GM23248 (cell line): ENCODE data around the gene BICD1. TPM values are rescaled to one million over a fixed set of nuclear protein-coding genes. Genes with fewer than 3 reads are reported as not detected.

Source experiments
- DNase-seq: peaks from one replicate; pipeline ENCODE4 v3.0.0-alpha.2; 2015
- H2AFZ ChIP-seq: fragments of 200-600 bp; sonication (generic); 2 replicates; pipeline ENCODE4 v1.6.1; 2016; ENCODE audit warnings: antibody characterized with exemption
- H3F3A ChIP-seq: fragments of 200-600 bp; sonication (generic); 2 replicates; pipeline ENCODE4 v1.6.1; 2016; ENCODE audit warnings: mild to moderate bottlenecking, antibody characterized with exemption, mixed run types; ENCODE audit not compliant: insufficient read depth
- H3K27ac ChIP-seq: fragments of 200-600 bp; sonication (generic); 2 replicates; pipeline ENCODE4 v1.5.1; 2016; ENCODE audit warnings: mild to moderate bottlenecking
- H3K27me3 ChIP-seq: fragments of 200-600 bp; sonication (generic); replicated peaks from 2 replicates; pipeline ENCODE4 v1.6.1; 2016; ENCODE audit warnings: mild to moderate bottlenecking; ENCODE audit not compliant: insufficient read depth
- H3K36me3 ChIP-seq: fragments of 200-600 bp; sonication (generic); 2 replicates; pipeline ENCODE4 v1.6.1; 2016; ENCODE audit warnings: low read depth, mild to moderate bottlenecking
- H3K4me1 ChIP-seq: fragments of 200-600 bp; sonication (generic); 2 replicates; pipeline ENCODE4 v1.6.1; 2016; ENCODE audit warnings: mild to moderate bottlenecking; ENCODE audit not compliant: insufficient read depth
- H3K4me2 ChIP-seq: fragments of 200-600 bp; sonication (generic); one replicate; pipeline ENCODE4 v1.6.1; 2016; ENCODE audit warnings: mild to moderate bottlenecking; ENCODE audit not compliant: unreplicated experiment
- H3K4me3 ChIP-seq: fragments of 200-600 bp; sonication (generic); 2 replicates; pipeline ENCODE4 v1.5.1; 2016; ENCODE audit warnings: mild to moderate bottlenecking
- H3K79me2 ChIP-seq: fragments of 200-600 bp; sonication (generic); 2 replicates; pipeline ENCODE4 v1.6.1; 2016; ENCODE audit warnings: mild to moderate bottlenecking; ENCODE audit not compliant: insufficient read depth
- H3K9ac ChIP-seq: fragments of 200-600 bp; sonication (generic); 2 replicates; pipeline ENCODE4 v1.6.1; 2016; ENCODE audit warnings: mild to moderate bottlenecking
- H3K9me2 ChIP-seq: fragments of 200-600 bp; sonication (generic); 2 replicates; pipeline ENCODE4 v1.6.1; 2016; ENCODE audit warnings: mixed run types, mild to moderate bottlenecking, moderate library complexity; ENCODE audit not compliant: insufficient read depth
- H3K9me3 ChIP-seq: fragments of 200-600 bp; sonication (generic); one replicate; pipeline ENCODE4 v1.6.1; 2017; ENCODE audit warnings: low read depth
- H4K20me1 ChIP-seq: fragments of 200-600 bp; sonication (generic); 2 replicates; pipeline ENCODE4 v1.6.0; 2016; ENCODE audit not compliant: insufficient read depth
- EZH2 ChIP-seq: fragments of 200-600 bp; sonication (generic); IDR thresholded peaks from 2 replicates; pipeline ENCODE4 v1.6.1; 2018; ENCODE audit warnings: antibody characterized with exemption, mild to moderate bottlenecking; ENCODE audit not compliant: insufficient read depth, poor library complexity, severe bottlenecking
- EZH2phosphoT487 ChIP-seq: fragments of 200-600 bp; sonication (generic); IDR thresholded peaks from 2 replicates; pipeline ENCODE4 v1.6.1; 2018; ENCODE audit warnings: antibody characterized with exemption, moderate library complexity, mild to moderate bottlenecking, low read depth; ENCODE audit not compliant: insufficient read depth
- WGBS, 2 experiments: methylation state at CpG; one replicate each; pipeline ENCODE4 v1.1.6; 2015 to 2017; ENCODE audit warnings: low lambda C conversion rate in 2 of 2, low coverage in 1 of 2; ENCODE audit errors: missing lambda C conversion rate in 2 of 2; 5-methylcytosine and 5-hydroxymethylcytosine counted together
- in situ Hi-C: fragments of 300-500 bp; cut with MboI; formaldehyde crosslinking; loops from 2 replicates; pipeline ENCODE4 v1.15.0; 2020
- polyA plus RNA-seq: library from polyadenylated mRNA; unstranded; fragments of >200 nt; fragmentation: Nextera tagmentation; extraction: Ambion mirVana; gene quantifications from 2 replicates; pipeline ENCODE4 v1.2.1, GENCODE V29; 2016
- total RNA-seq: library from RNA; depleted of rRNA; stranded (reverse); fragments of >200 nt; shearing (Covaris generic); gene quantifications from 2 replicates; pipeline ENCODE4 v1.2.3, GENCODE V29; 2014

Gene BICD1
- total and polyA plus RNA-seq, 2 experiments from 2014 or later: 9.7 to 20.6 TPM

DNA sequence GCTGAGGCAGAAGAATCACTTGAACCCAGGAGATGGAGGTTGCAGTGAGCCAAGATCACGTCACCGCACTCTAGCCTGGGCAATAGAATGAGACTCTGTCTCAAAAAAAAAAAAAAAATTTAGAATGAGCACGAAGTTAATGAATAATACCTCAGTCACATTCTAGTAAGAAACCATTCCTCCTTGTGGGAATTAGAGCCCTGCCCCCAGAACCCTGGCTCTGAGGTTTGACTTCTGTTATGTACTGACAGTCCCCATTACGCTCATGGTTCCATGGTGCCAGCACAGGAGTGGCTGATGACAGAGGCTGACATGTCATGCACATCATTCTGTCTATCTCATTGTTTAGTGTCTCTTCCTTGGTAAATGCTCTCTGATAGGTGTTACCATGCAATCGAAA is 160.1 kb downstream of the BICD1 start:
- Histone ChIP-seq H2AFZ (no peak overlapping the region), H3K9ac (no peak overlapping the region), H3K36me3 (no peaks in the 10 kb centered on the region), H3K4me1 (peaks cover 10% of the 10 kb centered on the region; the same call in 1 of the 2 replicates), H3K4me3 (no peak overlapping the region), H3F3A (peaks cover 6% of the 10 kb centered on the region; the same call in 1 of the 2 replicates), H3K27me3 (no peaks in the 10 kb centered on the region), H3K9me2 (no peaks in the 10 kb centered on the region), H3K27ac (no peak overlapping the region), H3K79me2 (peaks cover 92% of the 10 kb centered on the region), H3K4me2 (no peak overlapping the region), H3K9me3 (no peaks in the 10 kb centered on the region), H4K20me1 (no peaks in the 10 kb centered on the region)
- WGBS, 2 experiments: 79 to 81% methylated on average over 5 of the region's 5 CpGs
- no peak for DNase-seq
- in situ Hi-C loops: no loop called here
- TF ChIP-seq EZH2phosphoT487 (no peak), EZH2 (no peak)

DNA sequence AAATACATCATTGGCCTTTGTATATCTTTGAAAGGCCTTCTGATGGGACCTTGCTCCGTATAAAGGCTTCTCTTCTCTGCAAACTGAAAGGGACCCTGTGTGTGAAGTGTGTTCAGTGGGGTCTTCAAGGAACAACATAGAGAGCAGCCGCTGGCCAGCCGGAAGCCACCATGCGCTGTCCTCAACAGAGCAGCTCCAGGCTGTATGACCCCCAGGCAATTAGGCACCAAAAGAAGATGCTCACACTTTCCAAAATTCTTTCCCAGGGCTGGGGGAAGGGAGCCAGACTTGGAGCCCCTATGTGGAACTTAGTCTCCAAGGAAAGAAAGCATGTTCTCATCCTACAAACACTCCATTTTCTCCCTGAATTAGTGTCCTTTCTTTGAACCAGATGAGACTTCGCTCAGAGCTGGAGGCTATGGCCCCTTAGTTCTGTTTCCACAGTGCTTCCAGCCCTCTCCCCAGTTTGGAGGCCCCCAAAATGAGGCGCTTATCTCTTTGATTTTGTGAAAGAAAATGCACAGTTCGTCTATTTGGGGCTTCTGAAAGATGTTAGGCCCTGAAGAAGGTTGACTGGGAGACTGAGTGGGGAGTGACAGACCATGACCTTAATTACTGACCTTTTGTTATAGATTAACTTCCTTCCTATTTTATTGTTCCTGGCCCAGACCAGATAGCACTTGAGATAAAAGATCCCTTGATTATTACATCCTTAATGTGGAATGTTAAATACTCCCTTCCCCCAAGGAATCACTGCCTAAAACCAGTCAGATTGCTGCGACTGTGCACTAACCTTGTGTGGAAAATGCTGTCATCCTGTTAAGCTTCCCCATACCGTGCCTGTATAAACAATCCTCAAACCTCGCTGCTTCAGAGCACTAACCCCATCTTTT is 164.4 kb downstream of the BICD1 start:
- no peaks in the 10 kb centered on the region for H4K20me1 ChIP-seq
- no peak overlapping the region for H3K4me2 ChIP-seq
- peak; percentile 41 for DNase-seq
- H3K4me1 ChIP-seq: peaks cover 3% of the 10 kb centered on the region; the same call in 1 of the 2 replicates
- in situ Hi-C loops: no loop called here
- no peak overlapping the region for H3K9ac ChIP-seq
- no peaks in the 10 kb centered on the region for H3K9me2 ChIP-seq
- H3K27ac ChIP-seq: no peak overlapping the region
- WGBS, 2 experiments: 85 to 89% methylated on average over 10 of the region's 10 CpGs
- no peaks in the 10 kb centered on the region for H3K9me3 ChIP-seq
- H3K79me2 ChIP-seq: peaks cover 76% of the 10 kb centered on the region
- TF ChIP-seq EZH2phosphoT487: no peak
- TF ChIP-seq EZH2: no peak
- H2AFZ ChIP-seq: no peak overlapping the region
- H3K4me3 ChIP-seq: no peak overlapping the region
- H3K36me3 ChIP-seq: no peaks in the 10 kb centered on the region
- H3K27me3 ChIP-seq: no peaks in the 10 kb centered on the region
- peaks cover 3% of the 10 kb centered on the region; the same call in 1 of the 2 replicates for H3F3A ChIP-seq

- no peaks in the 10 kb centered on the region for H3K36me3 ChIP-seq
- no peak for DNase-seq
- no peak overlapping the region for H3K4me3 ChIP-seq
- no peaks in the 10 kb centered on the region for H3K27me3 ChIP-seq
- H3K9me3 ChIP-seq: no peaks in the 10 kb centered on the region
- 94 to 97% methylated on average over 2 of the region's 2 CpGs for whole genome bisulfite sequencing, 2 experiments
- H3K9me2 ChIP-seq: no peaks in the 10 kb centered on the region
- H3K9ac ChIP-seq: no peak overlapping the region
- in situ Hi-C loops: no loop called here
- H3F3A ChIP-seq: no peaks in the 10 kb centered on the region
- H3K79me2 ChIP-seq: peaks cover 79% of the 10 kb centered on the region
- H2AFZ ChIP-seq: no peak overlapping the region
- H4K20me1 ChIP-seq: no peaks in the 10 kb centered on the region
- H3K27ac ChIP-seq: no peak overlapping the region
- H3K4me2 ChIP-seq: no peak overlapping the region
- H3K4me1 ChIP-seq: no peaks in the 10 kb centered on the region
- TF ChIP-seq EZH2phosphoT487 (no peak), EZH2 (no peak)
Observed at GRCh38 chr12:32272465-32272864, 165.8 kb downstream of the BICD1 start.

DNA sequence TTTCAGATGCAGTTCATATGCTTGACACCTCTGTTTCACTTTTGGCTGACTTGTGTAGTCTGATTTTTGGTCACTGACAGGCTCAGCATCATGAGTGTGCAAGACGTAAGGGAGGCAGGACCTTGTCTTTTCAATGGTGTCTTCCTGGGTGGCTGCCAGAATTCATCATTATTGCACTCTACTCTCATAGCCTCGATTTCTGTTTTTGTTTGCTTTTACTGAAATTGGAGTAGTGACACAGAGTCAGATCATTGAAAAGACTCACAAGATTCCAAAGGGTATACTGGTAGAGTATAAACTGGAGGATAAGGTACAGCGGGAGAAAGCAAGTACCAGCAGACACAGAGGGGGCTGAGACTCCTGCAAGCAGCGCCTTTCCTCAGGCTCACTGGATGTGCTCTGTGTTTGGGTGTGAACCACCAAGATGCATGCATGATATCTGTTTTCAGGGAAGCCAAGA is 166.4 kb downstream of the BICD1 start:
- WGBS, 2 experiments: 73 to 78% methylated on average over 4 of the region's 4 CpGs
- peaks cover 74% of the 10 kb centered on the region for H3K79me2 ChIP-seq
- TF ChIP-seq EZH2 (no peak), EZH2phosphoT487 (no peak)

More for the DNA sequence above, 166.4 kb downstream of the BICD1 start:
- no peaks in the 10 kb centered on the region for H3K27me3 ChIP-seq
- H3K4me2 ChIP-seq: no peak overlapping the region
- peak; percentile 10 for DNase-seq
- no peak overlapping the region for H3K4me3 ChIP-seq
- H3K36me3 ChIP-seq: no peaks in the 10 kb centered on the region
- H3K4me1 ChIP-seq: no peaks in the 10 kb centered on the region
- H3K9me2 ChIP-seq: no peaks in the 10 kb centered on the region
- no peak overlapping the region for H3K9ac ChIP-seq
- in situ Hi-C loops: no loop called here
- H3K9me3 ChIP-seq: no peaks in the 10 kb centered on the region
- H3K27ac ChIP-seq: no peak overlapping the region
- H3F3A ChIP-seq: no peaks in the 10 kb centered on the region
- no peak overlapping the region for H2AFZ ChIP-seq
- H4K20me1 ChIP-seq: no peaks in the 10 kb centered on the region
